Activated naive CD4-positive, alpha-beta T cell treated with anti-CD3 and anti-CD28 coated beads, Interleukin-2, amount 50 U/mL, for 72 hours (primary cell): ENCODE results near the gene FBXO38. TPM values are rescaled to one million over a fixed set of nuclear protein-coding genes. Genes with fewer than 3 reads are reported as not detected.

Experiments
- ATAC-seq, 2 donors: fragments of 150-1000 bp; cut with Tn5 transposase; 2 replicates each; pipeline ENCODE4 v1.10.0; 2021; ENCODE audit warnings: mild to moderate bottlenecking in 2 of 2, moderate library complexity in 2 of 2
- DNase-seq, 2 donors: peaks; one replicate each; pipeline ENCODE4 v3.0.0; 2021 to 2022; ENCODE audit warnings: low spot score in 2 of 2
- H3K27ac Mint-ChIP-seq, 2 donors: one replicate each; pipeline ENCODE4 v1.8.0; 2022; ENCODE audit warnings: mild to moderate bottlenecking in 2 of 2, mixed read lengths in 2 of 2
- H3K36me3 Mint-ChIP-seq, 2 donors: one replicate each; pipeline ENCODE4 v1.8.0; 2022; ENCODE audit warnings: mixed read lengths in 2 of 2
- H3K9me3 Mint-ChIP-seq, 2 donors: one replicate each; pipeline ENCODE4 v1.8.0; 2022; ENCODE audit warnings: mixed read lengths in 2 of 2
- total RNA-seq, 2 donors: library from RNA; stranded (reverse); gene quantifications; one replicate each; pipeline ENCODE4 v1.2.3, GENCODE V29; 2022

The FBXO38 gene
- total RNA-seq, 2 donors from 2014 or later = 48.7 to 60.3 TPM

DNA sequence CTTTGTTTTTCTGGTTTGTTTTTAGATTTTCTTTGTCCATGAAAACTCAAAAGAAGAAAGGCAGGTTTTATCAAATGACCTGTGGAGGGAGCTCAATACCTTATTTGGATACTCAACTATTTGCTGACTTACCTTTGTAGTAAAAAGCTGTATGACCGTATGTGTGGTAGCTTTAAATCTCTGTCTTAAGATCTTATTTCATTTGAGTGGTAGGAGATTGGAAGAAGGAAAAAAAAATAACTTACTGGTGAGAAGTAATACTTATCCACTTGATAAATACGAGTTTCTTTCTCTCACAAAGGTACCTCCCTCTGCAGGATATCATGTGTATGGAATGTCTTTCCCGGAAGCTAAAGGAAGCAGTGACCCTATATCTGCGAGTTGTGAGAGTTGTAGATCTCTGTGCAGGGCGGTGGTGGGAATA, 15.0 kb downstream of the FBXO38 start:
- no peak for DNase-seq
- Mint-ChIP-seq H3K27ac (peak overlapping the region in 1 of 2 donors; percentile 18), H3K9me3 (no peaks in the 10 kb centered on the region), H3K36me3 (peaks cover 11 to 58% of the 10 kb centered on the region in 2 donors)
- no peak for ATAC-seq

DNA sequence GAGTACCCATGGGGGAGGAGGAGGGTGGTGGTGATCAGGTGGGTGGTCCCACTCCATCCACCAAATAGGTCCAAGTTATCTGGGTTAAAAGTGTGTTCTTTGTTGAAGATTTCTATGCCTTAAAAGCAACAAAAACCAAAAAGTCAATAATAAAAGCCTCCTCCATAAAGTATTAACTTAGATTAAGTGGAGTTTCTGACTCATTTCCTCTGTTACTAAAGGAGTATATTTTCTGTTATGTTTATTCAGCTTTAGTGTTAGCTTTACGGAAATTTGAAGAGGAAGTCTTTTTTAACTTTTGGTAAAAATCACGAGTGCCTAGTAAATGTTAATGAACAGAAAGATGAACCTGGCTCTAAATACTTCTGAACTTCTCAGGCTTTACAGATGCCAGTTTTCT, 17.8 kb downstream of the FBXO38 start:
- ATAC-seq = no peak
- Mint-ChIP-seq H3K36me3 (peaks cover 11 to 67% of the 10 kb centered on the region in 2 donors), H3K27ac (peak overlapping the region in 1 of 2 donors; percentile 90)

DNA sequence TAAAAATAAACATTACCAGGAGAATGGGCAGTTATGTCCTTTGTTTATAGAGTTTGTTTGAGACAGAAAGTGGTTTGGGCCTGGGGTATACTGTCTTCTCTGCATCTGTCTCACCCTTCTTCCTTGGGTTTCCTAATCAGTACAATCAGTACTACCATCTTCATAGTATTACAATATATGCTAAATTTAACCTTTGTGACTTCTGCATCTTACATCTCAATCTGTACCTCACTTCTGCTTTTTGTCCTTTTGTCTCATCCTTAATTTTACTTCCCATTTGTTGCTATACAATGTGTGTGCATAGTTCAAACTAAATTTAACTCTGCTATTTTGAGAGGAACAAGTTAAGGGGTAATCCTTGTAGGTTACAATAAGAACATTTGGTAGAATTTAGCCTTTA, 19.6 kb downstream of the FBXO38 start:
- H3K27ac Mint-ChIP-seq = no peak overlapping the region
- peaks cover 11 to 74% of the 10 kb centered on the region in 2 donors for H3K36me3 Mint-ChIP-seq
- DNase-seq (no peak), ATAC-seq (no peak)
- H3K9me3 Mint-ChIP-seq = no peaks in the 10 kb centered on the region

More for the DNA sequence above, 17.8 kb downstream of the FBXO38 start:
- no peak for DNase-seq
- H3K9me3 Mint-ChIP-seq = no peaks in the 10 kb centered on the region

DNA sequence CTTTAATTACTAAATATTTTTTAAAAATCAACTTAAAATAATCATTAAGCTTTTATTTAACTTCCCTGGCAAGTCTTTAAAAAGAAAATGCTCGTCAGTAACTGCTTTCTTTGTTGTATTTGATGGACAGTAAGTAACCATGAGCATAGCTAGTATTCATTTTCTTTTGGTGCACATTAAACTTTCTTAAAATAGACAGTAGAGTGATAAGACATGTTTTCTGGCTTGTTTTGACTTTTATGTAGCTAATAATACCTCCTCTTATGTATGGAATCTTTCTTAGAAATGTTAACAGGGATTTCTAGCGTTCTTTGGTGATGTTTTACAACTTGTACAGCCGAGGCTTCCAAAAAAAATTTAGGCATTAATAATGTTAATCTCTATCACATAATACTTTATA, 22.6 kb downstream of the FBXO38 start:
- H3K9me3 Mint-ChIP-seq = no peaks in the 10 kb centered on the region
- H3K27ac Mint-ChIP-seq = no peak overlapping the region
- no peak for ATAC-seq

DNA sequence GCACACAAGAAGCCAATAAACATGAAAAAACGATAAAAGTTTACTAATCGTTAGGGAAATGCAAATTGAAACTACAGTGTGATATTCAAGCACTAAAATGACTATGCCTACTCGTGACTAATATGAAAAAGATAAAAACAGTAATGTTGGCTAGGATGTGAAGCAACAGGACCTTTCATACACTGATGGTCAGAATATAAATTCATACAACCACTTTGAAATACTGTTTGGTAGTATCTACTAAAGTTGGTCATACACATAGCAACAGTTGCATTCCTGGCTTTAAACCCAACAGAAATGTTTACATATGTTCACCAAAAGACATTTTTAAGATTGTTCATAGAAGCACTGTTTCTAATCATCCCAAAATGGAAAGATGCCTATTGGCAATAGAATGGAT, 24.3 kb downstream of the FBXO38 start:
- ATAC-seq (peak in 1 of 2 donors; percentile 48), DNase-seq (no peak)
- Mint-ChIP-seq H3K27ac (peak overlapping the region in 1 of 2 donors; percentile 40), H3K36me3 (peaks cover 15 to 57% of the 10 kb centered on the region in 2 donors), H3K9me3 (no peaks in the 10 kb centered on the region)

More for the DNA sequence above, 22.6 kb downstream of the FBXO38 start:
- DNase-seq = no peak
- H3K36me3 Mint-ChIP-seq = peaks cover 15 to 63% of the 10 kb centered on the region in 2 donors

DNA sequence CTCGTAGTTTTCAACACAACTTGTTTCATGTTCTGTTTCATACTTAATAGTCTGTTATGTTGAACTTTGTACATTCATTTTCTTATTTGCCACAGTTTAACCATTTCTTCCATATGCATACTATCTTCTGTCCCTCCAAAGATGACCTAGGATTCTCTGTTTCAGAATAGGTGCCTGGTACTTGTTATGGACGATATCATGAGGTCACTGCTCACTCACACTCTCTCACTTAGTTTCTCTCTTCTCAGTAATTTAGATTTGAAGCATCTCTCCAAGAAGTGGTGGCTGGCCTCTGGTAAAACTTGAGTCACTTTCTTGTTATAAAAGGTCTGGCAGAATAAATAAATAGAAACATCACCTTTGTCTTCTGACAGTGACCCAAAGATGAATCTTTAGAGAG, 28.4 kb downstream of the FBXO38 start:
- DNase-seq (no peak), ATAC-seq (peak in 1 of 2 donors; percentile 49)
- Mint-ChIP-seq H3K36me3 (peaks cover 15 to 31% of the 10 kb centered on the region in 2 donors), H3K9me3 (no peaks in the 10 kb centered on the region), H3K27ac (peak overlapping the region in 1 of 2 donors; percentile 85)

DNA sequence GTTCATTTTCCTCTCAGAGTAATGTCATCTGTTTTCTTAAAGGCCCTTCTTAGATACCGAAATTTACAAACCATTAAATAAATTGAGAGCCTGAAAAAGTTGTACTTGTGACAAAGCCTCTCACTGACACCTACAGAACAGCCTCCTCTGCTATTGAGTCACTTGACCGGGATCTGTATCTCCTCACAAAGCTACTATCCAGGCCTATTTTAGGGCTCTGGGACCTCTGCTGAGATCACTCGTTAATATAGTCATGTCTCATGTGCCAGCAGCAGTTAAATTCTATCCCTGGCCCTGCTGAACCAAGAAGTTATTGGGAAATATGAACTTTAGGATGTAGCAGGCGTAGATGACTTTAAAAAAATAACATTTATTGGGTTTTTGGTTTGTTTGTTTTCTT, 31.1 kb downstream of the FBXO38 start:
- ATAC-seq = no peak
- H3K9me3 Mint-ChIP-seq = no peaks in the 10 kb centered on the region
- no peak for DNase-seq
- peak overlapping the region in 1 of 2 donors; percentile 37 for H3K27ac Mint-ChIP-seq
- H3K36me3 Mint-ChIP-seq = peaks cover 18 to 31% of the 10 kb centered on the region in 2 donors

DNA sequence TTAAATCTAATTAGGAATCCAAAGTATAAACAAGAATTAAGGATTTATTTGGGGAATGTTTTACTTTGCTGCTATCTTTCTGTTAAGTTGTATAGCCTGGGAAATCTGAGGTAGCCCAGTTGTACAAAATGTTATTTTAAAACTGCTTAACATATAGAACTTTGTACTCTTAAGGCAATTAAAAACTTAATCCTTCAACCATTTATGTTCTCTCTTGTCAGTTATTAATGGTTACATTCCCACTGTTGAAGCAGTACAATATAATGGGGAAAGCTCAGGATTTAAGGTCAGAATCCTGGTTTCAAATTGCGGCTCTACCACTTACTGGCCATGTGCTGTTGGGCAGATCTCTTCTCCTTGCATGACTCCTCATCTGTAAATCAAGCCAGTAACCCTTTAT, 32.7 kb downstream of the FBXO38 start:
- no peak for DNase-seq
- no peak overlapping the region for H3K27ac Mint-ChIP-seq
- no peak for ATAC-seq
- peaks cover 8 to 19% of the 10 kb centered on the region in 2 donors for H3K36me3 Mint-ChIP-seq
- H3K9me3 Mint-ChIP-seq = no peaks in the 10 kb centered on the region

DNA sequence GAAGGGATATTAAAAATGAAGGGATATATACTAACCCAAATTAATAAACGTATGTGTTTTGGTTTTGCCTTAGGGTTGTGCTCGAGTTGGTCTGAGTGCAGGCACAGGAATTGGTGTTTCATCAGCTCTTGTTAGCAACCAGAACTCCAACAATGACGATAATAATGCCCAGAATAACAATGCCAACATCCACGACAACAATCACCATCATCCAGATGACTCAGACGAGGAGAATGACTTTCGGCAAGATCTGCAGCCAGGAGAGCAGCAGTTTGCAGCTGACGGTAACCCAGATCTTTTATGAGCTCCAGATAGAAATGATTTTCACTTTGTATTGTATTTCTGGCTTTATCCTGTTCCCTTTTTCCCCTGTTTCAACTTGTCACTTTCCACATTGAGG, 33.2 kb downstream of the FBXO38 start:
- DNase-seq (no peak), ATAC-seq (no peak)
- Mint-ChIP-seq H3K27ac (no peak overlapping the region), H3K9me3 (no peaks in the 10 kb centered on the region), H3K36me3 (peaks cover 8 to 18% of the 10 kb centered on the region in 2 donors)

DNA sequence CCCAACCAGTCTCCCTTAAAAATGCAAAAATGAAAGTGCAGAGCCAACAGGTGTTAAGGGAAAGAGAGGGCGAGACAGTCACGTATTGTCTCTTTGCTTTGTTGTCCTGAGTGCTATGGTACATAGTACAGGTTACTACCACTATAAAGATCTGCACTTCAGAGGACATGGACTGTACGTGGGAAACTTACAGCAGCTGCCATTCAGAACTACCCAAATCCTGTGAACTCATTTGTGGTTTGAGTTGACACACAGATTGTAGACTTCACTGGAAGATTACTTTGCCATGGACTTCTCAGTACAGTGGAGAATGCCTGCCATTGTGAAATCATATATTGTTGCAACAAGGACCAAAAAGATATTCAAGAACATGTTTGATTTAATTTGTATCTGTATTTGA, 34.8 kb downstream of the FBXO38 start:
- Mint-ChIP-seq H3K9me3 (no peaks in the 10 kb centered on the region), H3K36me3 (peaks cover 14 to 23% of the 10 kb centered on the region in 2 donors), H3K27ac (peak overlapping the region in 1 of 2 donors; percentile 75)
- DNase-seq (no peak), ATAC-seq (no peak)

DNA sequence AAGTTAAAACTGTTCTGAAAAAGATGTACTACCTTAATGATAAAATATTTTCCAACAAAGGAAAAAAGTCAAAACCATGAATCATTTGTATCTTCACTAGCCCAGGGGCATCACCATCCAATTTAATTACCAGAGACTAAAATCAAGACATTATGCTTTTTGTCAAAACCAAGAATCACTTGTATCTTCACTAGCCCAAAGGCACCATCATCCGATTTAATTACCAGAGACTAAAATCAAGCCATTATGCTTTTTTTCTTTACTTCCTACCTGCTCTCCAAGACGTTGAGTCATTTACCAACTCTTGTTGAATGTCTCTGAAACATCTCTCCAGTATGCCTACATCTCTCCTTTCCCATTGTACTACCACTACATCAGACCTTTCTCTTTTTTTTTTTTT, 37.9 kb downstream of the FBXO38 start:
- Mint-ChIP-seq H3K36me3 (peaks cover 14 to 38% of the 10 kb centered on the region in 2 donors), H3K9me3 (no peaks in the 10 kb centered on the region), H3K27ac (peak overlapping the region; percentile 0 to 55)
- DNase-seq (no peak), ATAC-seq (no peak)

DNA sequence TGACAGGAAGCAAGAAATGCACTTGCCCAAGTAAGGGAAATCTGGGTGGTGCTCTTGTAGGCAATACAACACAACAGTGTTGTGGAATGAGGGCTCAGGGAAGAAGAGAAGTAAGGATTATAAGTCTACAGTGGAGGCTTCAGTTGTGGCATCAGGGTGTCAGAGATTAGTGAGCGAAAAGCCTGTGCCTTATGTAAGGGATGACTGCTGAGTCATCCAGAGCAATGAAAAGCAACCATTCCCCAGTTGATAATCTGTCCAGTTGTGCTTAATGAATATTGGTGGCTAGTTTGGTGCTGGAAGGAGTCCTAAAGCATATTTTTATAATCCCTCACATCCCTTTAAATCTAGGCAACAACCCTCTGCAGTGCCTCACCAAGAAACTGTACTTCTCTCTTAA, 42.0 kb downstream of the FBXO38 start:
- no peaks in the 10 kb centered on the region for H3K9me3 Mint-ChIP-seq
- DNase-seq (no peak), ATAC-seq (no peak)
- peaks cover 12 to 40% of the 10 kb centered on the region in 2 donors for H3K36me3 Mint-ChIP-seq
- H3K27ac Mint-ChIP-seq = peak overlapping the region; percentile 26 to 35

DNA sequence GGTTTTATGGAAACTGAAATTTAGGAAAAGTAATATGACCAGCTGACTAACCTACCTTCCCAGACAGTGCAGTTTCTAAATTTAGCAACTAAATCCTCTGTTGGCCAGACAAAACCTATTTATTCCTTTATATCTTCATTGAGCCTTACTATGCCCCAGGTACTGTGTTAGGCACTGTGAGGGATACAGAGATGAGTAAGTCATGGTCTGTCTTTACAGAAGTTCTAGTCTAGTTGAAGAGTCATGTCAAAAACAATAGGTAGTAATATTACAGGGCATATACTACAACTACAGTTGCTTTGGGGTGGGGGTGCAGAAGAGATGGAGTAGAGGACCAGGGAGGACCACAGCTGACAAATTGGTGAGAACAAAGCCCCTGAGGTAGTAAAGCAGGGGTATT, 42.8 kb downstream of the FBXO38 start:
- Mint-ChIP-seq H3K9me3 (no peaks in the 10 kb centered on the region), H3K36me3 (peaks cover 12 to 40% of the 10 kb centered on the region in 2 donors), H3K27ac (peak overlapping the region in 1 of 2 donors; percentile 35)
- ATAC-seq (no peak), DNase-seq (no peak)

DNA sequence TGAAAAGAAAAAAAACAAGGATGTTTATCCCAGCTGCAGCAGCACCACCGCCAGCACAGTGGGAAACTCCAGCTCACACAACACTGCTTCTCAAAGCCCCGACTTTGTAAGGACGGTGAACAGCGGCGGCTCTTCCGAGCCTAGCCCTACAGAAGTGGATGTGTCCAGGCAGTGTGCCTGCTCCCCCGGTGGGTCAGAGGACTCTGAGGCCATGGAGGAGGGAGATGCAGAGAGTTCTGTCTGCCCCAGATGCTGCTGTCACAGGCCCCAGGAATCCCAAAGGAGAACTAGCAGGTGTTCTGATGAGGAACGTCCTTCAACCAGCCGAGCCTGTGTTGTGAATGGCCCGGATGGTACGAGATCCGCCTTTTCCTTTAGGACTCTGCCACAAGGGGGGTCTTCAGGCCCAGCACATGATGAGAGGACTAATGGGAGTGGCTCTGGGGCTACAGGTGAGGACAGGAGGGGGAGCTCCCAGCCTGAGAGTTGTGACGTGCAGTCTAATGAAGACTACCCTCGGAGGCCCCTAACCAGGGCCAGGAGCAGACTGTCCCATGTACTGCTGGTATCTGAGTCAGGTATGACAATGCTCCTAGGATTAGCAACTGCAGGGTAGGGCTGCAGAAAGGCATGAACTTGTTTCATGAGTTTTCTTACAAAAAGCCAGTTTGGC, 43.7 kb downstream of the FBXO38 start:
- ATAC-seq (no peak), DNase-seq (no peak)
- peaks cover 12 to 35% of the 10 kb centered on the region in 2 donors for H3K36me3 Mint-ChIP-seq
- no peaks in the 10 kb centered on the region for H3K9me3 Mint-ChIP-seq
- H3K27ac Mint-ChIP-seq = peak overlapping the region in 1 of 2 donors; percentile 24

DNA sequence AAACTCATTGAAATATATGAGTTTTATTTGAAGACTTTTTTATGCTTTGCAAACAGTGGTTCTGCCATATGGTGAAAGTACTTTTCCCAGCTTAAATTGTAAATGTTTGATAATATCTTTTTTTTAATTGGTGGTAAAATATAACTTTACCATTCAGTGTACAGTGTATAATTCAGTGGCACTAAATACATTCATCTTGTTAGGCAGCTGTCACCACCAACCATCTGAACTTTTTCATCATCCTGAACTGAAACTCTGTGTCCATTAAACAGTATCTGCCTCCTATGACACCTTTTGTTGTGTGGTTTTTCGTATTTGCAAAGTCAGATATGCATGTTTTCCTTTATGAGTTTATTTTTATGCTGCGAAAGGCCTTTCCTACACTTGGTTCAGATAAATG, 45.1 kb downstream of the FBXO38 start:
- Mint-ChIP-seq H3K36me3 (peaks cover 6 to 36% of the 10 kb centered on the region in 2 donors), H3K9me3 (no peaks in the 10 kb centered on the region), H3K27ac (no peak overlapping the region)
- ATAC-seq = no peak
- DNase-seq = no peak

DNA sequence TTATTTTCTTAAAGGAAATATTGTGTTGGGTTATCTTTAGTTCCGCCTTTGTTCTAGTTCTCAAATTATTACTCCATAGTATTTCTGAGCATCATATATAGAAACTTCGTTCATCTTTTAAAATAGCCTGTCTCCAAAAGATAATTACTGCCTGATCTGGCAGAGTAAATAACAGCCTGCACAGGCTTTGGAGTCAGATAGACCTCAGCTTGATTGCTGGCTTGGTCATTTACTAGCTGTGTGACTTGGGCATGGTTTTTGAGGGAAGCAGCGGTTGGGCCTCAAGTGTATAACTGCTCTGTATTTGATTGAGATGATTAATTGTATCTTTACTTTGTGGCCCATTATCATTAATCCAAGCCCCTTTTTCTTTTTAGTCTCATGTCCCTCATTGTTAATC, 50.1 kb downstream of the FBXO38 start:
- ATAC-seq = no peak
- Mint-ChIP-seq H3K27ac (no peak overlapping the region), H3K9me3 (no peaks in the 10 kb centered on the region), H3K36me3 (peaks cover 0 to 16% of the 10 kb centered on the region in 2 donors)
- no peak for DNase-seq

DNA sequence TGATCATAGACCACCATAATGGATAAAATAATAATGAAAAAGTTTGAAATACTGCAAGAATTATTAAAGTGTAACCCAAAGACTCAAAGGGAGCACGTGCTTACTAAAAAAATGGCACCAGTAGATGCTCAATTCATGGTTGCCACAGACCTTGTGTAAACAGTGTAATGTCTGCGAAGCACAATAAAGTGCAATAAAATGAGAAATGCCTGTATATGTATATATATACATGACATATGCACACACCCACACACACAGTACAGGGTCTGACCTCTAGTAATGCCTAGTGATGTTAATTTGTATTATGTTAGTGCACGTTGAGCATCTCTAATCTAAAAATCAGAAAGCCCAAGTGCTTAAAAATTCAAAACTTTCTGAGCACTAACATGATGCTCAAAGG, 52.3 kb downstream of the FBXO38 start:
- DNase-seq (no peak), ATAC-seq (no peak)
- no peak overlapping the region for H3K27ac Mint-ChIP-seq
- H3K36me3 Mint-ChIP-seq = peaks cover 0 to 8% of the 10 kb centered on the region in 2 donors
- no peaks in the 10 kb centered on the region for H3K9me3 Mint-ChIP-seq

DNA sequence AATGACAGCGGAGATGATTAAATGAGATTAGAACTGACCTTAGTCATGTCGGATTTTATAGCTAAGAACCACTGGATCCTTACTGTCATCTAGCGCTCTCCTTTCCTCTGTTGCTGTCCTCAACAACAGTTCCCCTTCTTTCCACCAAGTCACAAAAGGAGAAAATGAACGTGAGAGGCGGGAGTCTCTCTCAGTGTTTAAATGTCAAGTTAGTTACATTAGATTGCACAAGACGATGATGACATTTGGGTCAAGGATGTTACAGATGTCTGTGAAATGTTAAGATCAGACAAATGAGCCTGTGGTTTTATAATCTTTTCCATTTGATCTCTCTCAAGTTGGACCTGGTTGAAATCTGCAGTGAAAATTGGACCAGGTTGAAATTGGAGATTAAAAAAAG, 53.5 kb downstream of the FBXO38 start:
- Mint-ChIP-seq H3K36me3 (peaks cover 0 to 8% of the 10 kb centered on the region in 2 donors), H3K9me3 (no peaks in the 10 kb centered on the region), H3K27ac (peak overlapping the region; percentile 83 to 89)
- ATAC-seq (peak; percentile 34 to 89), DNase-seq (no peak)
